ENCODE results near the gene HOXC12.

- no peak for TF ChIP-seq CTCF (IDR thresholded peaks at IDR 0.05)
- TF ChIP-seq ATF2 (CRISPR knock-in tag; IDR thresholded peaks at IDR 0.05; ENCODE audit: borderline replicate concordance, low read depth) = no peak
- no peak for TF ChIP-seq ZBTB43 (CRISPR knock-in tag; IDR thresholded peaks at IDR 0.05)
- no peak for TF ChIP-seq OVOL2 (CRISPR knock-in tag; IDR thresholded peaks at IDR 0.05; ENCODE audit: borderline replicate concordance)
- no peak for TF ChIP-seq AFF4 (CRISPR knock-in tag; IDR thresholded peaks at IDR 0.05; ENCODE audit: borderline replicate concordance)
- TF ChIP-seq SP1 (CRISPR knock-in tag; conservative IDR thresholded peaks at IDR 0.05) = no peak
- no peak for TF ChIP-seq NR2C2 (CRISPR knock-in tag; IDR thresholded peaks at IDR 0.05)
- no peak for TF ChIP-seq ZNF138 (CRISPR knock-in tag; conservative IDR thresholded peaks at IDR 0.05)
- no peak for TF ChIP-seq EMX1 (CRISPR knock-in tag; IDR thresholded peaks at IDR 0.05)
Measured at GRCh38 chr12:53976172-53976822, 21.6 kb downstream of the HOXC12 start.

Measured in WTC11 (cell line).